GM08714 (cell line): ENCODE data around the gene OGFR.

Experiments
- H3K4me3 ChIP-seq: fragments of 200-500 bp; sonication (Bioruptor generic); 2 replicates; pipeline ENCODE4 v1.5.1; 2014; ENCODE audit warnings: mild to moderate bottlenecking, low read length, inconsistent platforms
- ZNF274 ChIP-seq: IDR thresholded peaks from 2 replicates; pipeline ENCODE4 v1.6.1; 2012; ENCODE audit warnings: mild to moderate bottlenecking, low read depth, low read length

The OGFR gene

GRCh38 chr20:62799036-62799435 lies 5.6 kb upstream of the OGFR start:
- no peak overlapping the region for H3K4me3 ChIP-seq
- TF ChIP-seq ZNF274: no peak

- TF ChIP-seq ZNF274: no peak
- H3K4me3 ChIP-seq: no peak overlapping the region
Measured at GRCh38 chr20:62799459-62799858, 5.2 kb upstream of the OGFR start.

- H3K4me3 ChIP-seq: no peak overlapping the region
- no peak for TF ChIP-seq ZNF274
Measured at GRCh38 chr20:62799873-62800272, 4.8 kb upstream of the OGFR start.

GRCh38 chr20:62800314-62801259 lies 4.0 kb upstream of the OGFR start:
- no peak for TF ChIP-seq ZNF274
- no peak overlapping the region for H3K4me3 ChIP-seq

- no peak overlapping the region for H3K4me3 ChIP-seq
- TF ChIP-seq ZNF274: no peak
Measured at GRCh38 chr20:62801284-62802010, 3.2 kb upstream of the OGFR start.

- no peak overlapping the region for H3K4me3 ChIP-seq
- TF ChIP-seq ZNF274: no peak
Measured at GRCh38 chr20:62802026-62802712, 2.5 kb upstream of the OGFR start.

- TF ChIP-seq ZNF274: no peak
- H3K4me3 ChIP-seq: peak overlapping the region; percentile 46; the same call in 1 of the 2 replicates
Measured at GRCh38 chr20:62804021-62804626, 511 bp upstream of the OGFR start.

GRCh38 chr20:62805155-62805710 lies 598 bp downstream of the OGFR start:
- no peak for TF ChIP-seq ZNF274
- H3K4me3 ChIP-seq: peak overlapping the region; percentile 89

- TF ChIP-seq ZNF274: no peak
- H3K4me3 ChIP-seq: peak overlapping the region; percentile 89
Measured at GRCh38 chr20:62805711-62806382, 1.2 kb downstream of the OGFR start.

- no peak for TF ChIP-seq ZNF274
- H3K4me3 ChIP-seq: peak overlapping the region; percentile 89; the same call in 1 of the 2 replicates
Measured at GRCh38 chr20:62806383-62807050, 1.9 kb downstream of the OGFR start.

GRCh38 chr20:62807444-62808210 lies 3.0 kb downstream of the OGFR start:
- TF ChIP-seq ZNF274: no peak
- no peak overlapping the region for H3K4me3 ChIP-seq
